ENCODE data around the gene CENPQ.

- TF ChIP-seq CTCF (IDR thresholded peaks at IDR 0.05) = no peak
- no peak for TF ChIP-seq POLR2A (IDR thresholded peaks at IDR 0.05)
Measured at GRCh38 chr6:49462599-49462926, 607 bp upstream of the CENPQ start.

All from lower leg skin (tissue), 3 donors.